Measurements from ENCODE around the gene CCDC92. TPM values are rescaled to one million over a fixed set of nuclear protein-coding genes. Genes with fewer than 3 reads are reported as not detected.

Gene CCDC92
- polyA plus RNA-seq, 1 of the 3 experiments (the other 2 are of a cell fraction), result 53.5 TPM

DNA sequence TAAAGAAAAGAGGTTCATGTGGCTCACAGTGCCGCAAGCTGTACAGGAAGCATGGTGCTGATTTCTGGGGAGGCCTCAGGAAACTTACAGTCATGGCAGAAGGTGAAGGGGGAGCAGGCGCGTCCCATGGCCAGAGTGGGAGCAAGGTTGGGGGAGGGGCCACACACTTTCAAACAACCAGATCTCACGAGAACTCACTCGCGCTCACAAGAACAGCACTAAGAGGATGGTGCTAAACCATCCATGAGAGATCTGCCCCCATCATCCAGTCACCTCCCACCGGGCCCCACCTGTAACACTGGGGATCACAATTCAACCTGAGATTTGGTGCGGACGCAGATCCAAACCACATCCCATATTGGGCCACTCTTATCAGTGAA, 80.5 kb downstream of the CCDC92 start:
- H3K9me3 ChIP-seq, result no peaks in the 10 kb centered on the region
- TF ChIP-seq, protein P1, sequence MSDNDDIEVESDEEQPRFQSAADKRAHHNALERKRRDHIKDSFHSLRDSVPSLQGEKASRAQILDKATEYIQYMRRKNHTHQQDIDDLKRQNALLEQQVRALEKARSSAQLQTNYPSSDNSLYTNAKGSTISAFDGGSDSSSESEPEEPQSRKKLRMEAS (IDR thresholded peaks at IDR 0.05; ENCODE audit: low read depth), result no peak
- TF ChIP-seq FOSL2 (IDR thresholded peaks at IDR 0.05; ENCODE audit: borderline replicate concordance, low read depth) (no peak), MXI1 (IDR thresholded peaks at IDR 0.05; ENCODE audit: low read depth, low read length) (no peak), TCF12 (IDR thresholded peaks at IDR 0.05) (no peak), RFX5 (IDR thresholded peaks at IDR 0.05; ENCODE audit: low read length) (no peak), SIN3A (IDR thresholded peaks at IDR 0.05; ENCODE audit: borderline replicate concordance, low read depth, low read length) (no peak), SMC3 (IDR thresholded peaks at IDR 0.05; ENCODE audit: low read depth, low read length) (no peak), GATA2 (CRISPR knock-in tag; IDR thresholded peaks at IDR 0.05) (no peak), JUND (IDR thresholded peaks at IDR 0.05) (no peak), GABPA (IDR thresholded peaks at IDR 0.05; ENCODE audit: low read depth) (no peak), RXRA (IDR thresholded peaks at IDR 0.05; ENCODE audit: borderline replicate concordance, low read depth) (no peak), CHD2 (IDR thresholded peaks at IDR 0.05; ENCODE audit: low read length, partially characterized antibody) (no peak), RAD21 (IDR thresholded peaks at IDR 0.05; ENCODE audit: low read length) (no peak)
- TF ChIP-seq, protein P2, sequence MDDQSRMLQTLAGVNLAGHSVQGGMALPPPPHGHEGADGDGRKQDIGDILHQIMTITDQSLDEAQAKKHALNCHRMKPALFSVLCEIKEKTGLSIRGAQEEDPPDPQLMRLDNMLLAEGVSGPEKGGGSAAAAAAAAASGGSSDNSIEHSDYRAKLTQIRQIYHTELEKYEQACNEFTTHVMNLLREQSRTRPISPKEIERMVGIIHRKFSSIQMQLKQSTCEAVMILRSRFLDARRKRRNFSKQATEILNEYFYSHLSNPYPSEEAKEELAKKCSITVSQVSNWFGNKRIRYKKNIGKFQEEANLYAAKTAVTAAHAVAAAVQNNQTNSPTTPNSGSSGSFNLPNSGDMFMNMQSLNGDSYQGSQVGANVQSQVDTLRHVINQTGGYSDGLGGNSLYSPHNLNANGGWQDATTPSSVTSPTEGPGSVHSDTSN (IDR thresholded peaks at IDR 0.05), result no peak
- TF ChIP-seq, protein P3, sequence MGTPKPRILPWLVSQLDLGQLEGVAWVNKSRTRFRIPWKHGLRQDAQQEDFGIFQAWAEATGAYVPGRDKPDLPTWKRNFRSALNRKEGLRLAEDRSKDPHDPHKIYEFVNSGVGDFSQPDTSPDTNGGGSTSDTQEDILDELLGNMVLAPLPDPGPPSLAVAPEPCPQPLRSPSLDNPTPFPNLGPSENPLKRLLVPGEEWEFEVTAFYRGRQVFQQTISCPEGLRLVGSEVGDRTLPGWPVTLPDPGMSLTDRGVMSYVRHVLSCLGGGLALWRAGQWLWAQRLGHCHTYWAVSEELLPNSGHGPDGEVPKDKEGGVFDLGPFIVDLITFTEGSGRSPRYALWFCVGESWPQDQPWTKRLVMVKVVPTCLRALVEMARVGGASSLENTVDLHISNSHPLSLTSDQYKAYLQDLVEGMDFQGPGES (IDR thresholded peaks at IDR 0.05; ENCODE audit: low read depth, low read length), result no peak
- TF ChIP-seq, protein P4, sequence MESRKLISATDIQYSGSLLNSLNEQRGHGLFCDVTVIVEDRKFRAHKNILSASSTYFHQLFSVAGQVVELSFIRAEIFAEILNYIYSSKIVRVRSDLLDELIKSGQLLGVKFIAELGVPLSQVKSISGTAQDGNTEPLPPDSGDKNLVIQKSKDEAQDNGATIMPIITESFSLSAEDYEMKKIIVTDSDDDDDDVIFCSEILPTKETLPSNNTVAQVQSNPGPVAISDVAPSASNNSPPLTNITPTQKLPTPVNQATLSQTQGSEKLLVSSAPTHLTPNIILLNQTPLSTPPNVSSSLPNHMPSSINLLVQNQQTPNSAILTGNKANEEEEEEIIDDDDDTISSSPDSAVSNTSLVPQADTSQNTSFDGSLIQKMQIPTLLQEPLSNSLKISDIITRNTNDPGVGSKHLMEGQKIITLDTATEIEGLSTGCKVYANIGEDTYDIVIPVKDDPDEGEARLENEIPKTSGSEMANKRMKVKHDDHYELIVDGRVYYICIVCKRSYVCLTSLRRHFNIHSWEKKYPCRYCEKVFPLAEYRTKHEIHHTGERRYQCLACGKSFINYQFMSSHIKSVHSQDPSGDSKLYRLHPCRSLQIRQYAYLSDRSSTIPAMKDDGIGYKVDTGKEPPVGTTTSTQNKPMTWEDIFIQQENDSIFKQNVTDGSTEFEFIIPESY (IDR thresholded peaks at IDR 0.05; ENCODE audit: borderline replicate concordance, low read depth), result no peak
- H3K27ac ChIP-seq (ENCODE audit: low read depth in 2 of 2, low read length in 1 of 2), result no peak overlapping the region
- CTCF ChIA-PET, result interaction anchor here (0.6 to 1.2 kb wide), 3 partner anchors 8 to 13 kb away, joined by 3 to 6 read pairs (median 3); no protein-coding TSS in a partner anchor
- H3K4me2 ChIP-seq, result no peak overlapping the region
- DNase-seq, result no peak
- no peak overlapping the region for H2AFZ ChIP-seq (ENCODE audit: low read depth)
- WGBS (ENCODE audit: low lambda C conversion rate), result 89% methylated on average over 9 of the region's 9 CpGs
- H3K79me2 ChIP-seq (ENCODE audit: insufficient read depth), result no peaks in the 10 kb centered on the region
- no peaks in the 10 kb centered on the region for H3K9me2 ChIP-seq
- H3K27me3 ChIP-seq (ENCODE audit: insufficient read depth), result peaks cover 11% of the 10 kb centered on the region; the same call in 1 of the 2 replicates
- H3K36me3 ChIP-seq (replicated peaks in 1 of 2; ENCODE audit: control insufficient read depth in 1 of 2, insufficient read depth in 2 of 2, low read length in 1 of 2), result no peaks in the 10 kb centered on the region
- no peaks in the 10 kb centered on the region for H3F3A ChIP-seq (replicated peaks; ENCODE audit: insufficient read depth)
- no peak overlapping the region for H3K9ac ChIP-seq
- H3K4me3 ChIP-seq (ENCODE audit: low read depth in 2 of 2, low read length in 1 of 2), result no peak overlapping the region
- 0 out of 4 replicates have a peak, but pooled peaks cover 0 to under 1% of the 10 kb centered on the region in 2 experiments for H3K4me1 ChIP-seq (ENCODE audit: control insufficient read depth in 1 of 2, insufficient read depth in 2 of 2, low read depth in 1 of 2, low read length in 1 of 2)
- POLR2A ChIA-PET, result no interaction called here
- H4K20me1 ChIP-seq (ENCODE audit: insufficient read depth), result no peaks in the 10 kb centered on the region

All from SK-N-SH (cell line).